VCaP (cell line): ENCODE measurements around the gene CACNB2.

Experiments
- H3K27ac ChIP-seq: fragments of 450-650 bp; 2 replicates; pipeline ENCODE4 v1.5.1; 2017
- TF ChIP-seq, protein P1 (sequence below): fragments of 450-650 bp; conservative IDR thresholded peaks from 2 replicates; pipeline ENCODE4 v1.5.1; 2017; ENCODE audit warnings: mild to moderate bottlenecking, moderate library complexity

Gene CACNB2

GRCh38 chr10:18134509-18134908 lies 5.7 kb upstream of the CACNB2 start:
- no peak overlapping the region for H3K27ac ChIP-seq
- TF ChIP-seq, protein P1, sequence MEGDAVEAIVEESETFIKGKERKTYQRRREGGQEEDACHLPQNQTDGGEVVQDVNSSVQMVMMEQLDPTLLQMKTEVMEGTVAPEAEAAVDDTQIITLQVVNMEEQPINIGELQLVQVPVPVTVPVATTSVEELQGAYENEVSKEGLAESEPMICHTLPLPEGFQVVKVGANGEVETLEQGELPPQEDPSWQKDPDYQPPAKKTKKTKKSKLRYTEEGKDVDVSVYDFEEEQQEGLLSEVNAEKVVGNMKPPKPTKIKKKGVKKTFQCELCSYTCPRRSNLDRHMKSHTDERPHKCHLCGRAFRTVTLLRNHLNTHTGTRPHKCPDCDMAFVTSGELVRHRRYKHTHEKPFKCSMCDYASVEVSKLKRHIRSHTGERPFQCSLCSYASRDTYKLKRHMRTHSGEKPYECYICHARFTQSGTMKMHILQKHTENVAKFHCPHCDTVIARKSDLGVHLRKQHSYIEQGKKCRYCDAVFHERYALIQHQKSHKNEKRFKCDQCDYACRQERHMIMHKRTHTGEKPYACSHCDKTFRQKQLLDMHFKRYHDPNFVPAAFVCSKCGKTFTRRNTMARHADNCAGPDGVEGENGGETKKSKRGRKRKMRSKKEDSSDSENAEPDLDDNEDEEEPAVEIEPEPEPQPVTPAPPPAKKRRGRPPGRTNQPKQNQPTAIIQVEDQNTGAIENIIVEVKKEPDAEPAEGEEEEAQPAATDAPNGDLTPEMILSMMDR, result no peak

GRCh38 chr10:18134921-18135320 lies 5.3 kb upstream of the CACNB2 start:
- no peak overlapping the region for H3K27ac ChIP-seq
- TF ChIP-seq, protein P1, result no peak

DNA sequence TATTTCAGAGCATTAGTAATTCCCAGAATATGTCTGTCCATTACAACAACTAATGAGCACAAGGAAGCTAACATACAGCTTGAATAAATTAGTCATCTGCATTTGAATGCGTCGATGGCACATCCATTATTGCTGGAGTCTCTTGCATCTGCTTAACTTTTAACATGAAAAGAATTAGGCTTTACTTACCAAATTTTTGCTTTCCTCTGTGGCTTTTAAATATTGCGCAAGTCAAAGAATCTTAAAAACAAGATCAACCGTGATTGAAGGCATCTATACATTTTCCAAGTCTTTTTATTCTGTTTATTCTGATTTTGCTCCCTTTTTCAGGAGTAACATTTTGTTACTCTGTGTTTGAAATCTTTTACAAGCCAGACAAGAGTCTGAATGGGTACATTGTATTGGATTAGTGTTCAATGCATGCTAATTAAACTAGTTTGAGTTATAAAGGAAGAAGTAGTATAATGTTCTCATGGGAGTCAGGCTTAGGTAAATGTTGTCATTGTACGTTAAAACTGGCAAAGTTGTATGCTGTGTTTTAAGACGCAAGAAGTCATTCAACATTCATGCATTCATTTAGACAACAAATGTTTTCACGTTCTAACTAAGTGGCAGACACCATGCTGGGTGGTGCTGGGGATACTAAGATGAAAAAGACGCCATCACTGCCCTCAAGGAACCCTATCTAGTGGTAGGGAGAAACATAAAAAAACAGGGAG lies 4.0 kb upstream of the CACNB2 start:
- TF ChIP-seq, protein P1, result no peak

DNA sequence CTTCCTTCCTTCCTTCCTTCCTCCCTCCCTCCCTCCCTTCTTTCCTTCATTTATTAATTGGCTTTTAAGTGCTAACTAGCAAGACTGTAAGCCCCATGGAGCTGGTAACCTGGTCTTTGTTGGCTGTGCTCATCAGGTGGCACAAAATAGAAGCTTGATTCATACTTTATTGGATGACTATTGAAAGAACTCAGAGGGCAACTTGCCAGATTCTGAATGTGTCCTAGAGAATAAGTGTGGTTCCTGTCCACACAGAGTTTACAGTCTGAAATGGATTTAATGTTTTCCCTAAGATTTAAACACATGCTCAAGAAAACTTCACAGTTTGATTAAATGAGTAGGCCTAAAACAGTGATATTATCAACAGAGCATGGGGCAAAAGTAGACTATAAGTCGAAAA lies 3.1 kb upstream of the CACNB2 start:
- TF ChIP-seq, protein P1, result no peak
- H3K27ac ChIP-seq, result no peak overlapping the region

More for the DNA sequence above, 4.0 kb upstream of the CACNB2 start:
- H3K27ac ChIP-seq, result no peak overlapping the region

DNA sequence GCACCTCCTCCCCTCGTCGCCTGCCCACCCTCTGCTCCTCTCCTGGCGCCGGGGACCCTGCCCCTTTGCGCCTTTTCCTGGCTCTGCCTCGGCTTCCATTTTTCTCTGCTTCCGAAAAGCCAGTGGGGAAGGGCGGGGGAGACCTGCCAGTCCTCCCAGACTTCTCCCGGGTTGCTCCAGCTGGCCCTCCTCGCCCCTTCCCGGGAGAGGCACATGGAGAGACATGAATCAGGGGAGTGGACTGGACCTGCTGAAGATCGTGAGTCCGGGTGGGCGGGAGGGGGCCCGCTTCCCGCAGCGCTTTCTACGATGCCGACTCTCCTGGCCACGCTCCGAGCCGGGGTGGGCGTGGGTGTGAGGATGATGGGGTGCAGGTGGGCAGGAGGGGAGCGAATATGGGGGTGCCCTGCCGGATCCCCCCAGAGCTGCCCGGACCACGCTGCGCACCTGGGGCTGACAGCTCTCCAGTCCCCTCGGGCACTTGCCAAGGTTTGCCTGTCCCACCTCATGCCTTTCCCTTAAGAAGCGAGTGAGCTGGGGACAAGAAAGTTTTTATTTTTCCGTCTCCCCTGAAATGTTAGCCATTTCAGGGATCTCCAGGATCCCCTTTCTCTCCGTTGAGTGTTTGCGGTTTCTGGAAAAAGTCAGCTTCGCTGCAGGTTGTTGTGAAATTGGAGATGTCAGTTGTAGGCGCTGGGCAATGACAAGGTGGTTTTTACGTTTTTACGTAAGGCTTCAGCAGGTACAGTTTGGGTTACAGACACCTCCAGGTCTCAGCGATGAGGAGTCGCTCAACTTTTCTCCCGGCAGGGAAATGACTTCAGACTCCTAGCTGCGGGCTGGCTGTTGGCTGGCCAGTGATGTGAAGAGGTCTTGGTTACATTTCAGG lies 977 bp downstream of the CACNB2 start:
- TF ChIP-seq, protein P1, result no peak
- H3K27ac ChIP-seq, result peak overlapping the region; percentile 40; the same call in 1 of the 2 replicates

GRCh38 chr10:18142151-18142550 lies 1.9 kb downstream of the CACNB2 start:
- no peak overlapping the region for H3K27ac ChIP-seq
- TF ChIP-seq, protein P1, result no peak

GRCh38 chr10:18144396-18144795 lies 4.2 kb downstream of the CACNB2 start:
- H3K27ac ChIP-seq, result no peak overlapping the region
- TF ChIP-seq, protein P1, result no peak
